Activated T-cell treated with anti-CD3 and anti-CD28 coated beads for 4 hours (primary cell): Measurements from ENCODE around the gene ATF5.

Experiments used
- DNase-seq: peaks from one replicate; pipeline ENCODE4 v3.0.0-alpha.2; 2020

Gene ATF5

GRCh38 chr19:49894879-49895565 is 34.0 kb upstream of the ATF5 start:
- DNase-seq: no peak

GRCh38 chr19:49895566-49896297 is 33.3 kb upstream of the ATF5 start:
- peak; percentile 15 for DNase-seq

- DNase-seq: peak; percentile 55
These were observed 32.0 kb upstream of the ATF5 start, which contains the start of gene IL4I1 for GRCh38 chr19:49896863-49897621. Gene IL4I1 (minus strand): TSS chr19:49896887. CDS start chr19:49896160, 727 bp downstream.

GRCh38 chr19:49904136-49904535 is 24.9 kb upstream of the ATF5 start:
- DNase-seq: no peak

GRCh38 chr19:49906879-49907564 is 22.0 kb upstream of the ATF5 start:
- no peak for DNase-seq

- DNase-seq: no peak
These were observed 21.1 kb upstream of the ATF5 start for GRCh38 chr19:49907745-49908446.

- DNase-seq: no peak
These were observed 20.3 kb upstream of the ATF5 start for GRCh38 chr19:49908480-49909420.

GRCh38 chr19:49910179-49910578 is 18.8 kb upstream of the ATF5 start:
- DNase-seq: no peak

- no peak for DNase-seq
These were observed 17.4 kb upstream of the ATF5 start for GRCh38 chr19:49911381-49912145.

GRCh38 chr19:49912965-49913685 is 15.9 kb upstream of the ATF5 start:
- DNase-seq: no peak

GRCh38 chr19:49913720-49914119 is 15.3 kb upstream of the ATF5 start:
- no peak for DNase-seq

- DNase-seq: no peak
These were observed 13.7 kb upstream of the ATF5 start for GRCh38 chr19:49915271-49915670.

GRCh38 chr19:49916839-49917733 is 11.9 kb upstream of the ATF5 start:
- no peak for DNase-seq

GRCh38 chr19:49918089-49918488 is 10.9 kb upstream of the ATF5 start:
- no peak for DNase-seq

- DNase-seq: no peak
These were observed 8.2 kb upstream of the ATF5 start for GRCh38 chr19:49920624-49921363.

- DNase-seq: no peak
These were observed 6.9 kb upstream of the ATF5 start for GRCh38 chr19:49921871-49922795.
